HEK293 (cell line): ENCODE measurements around the gene ANKRD65.
"Not testable (repeated sequence)": the region's sequence is repeated elsewhere in the genome, so short reads cannot be mapped to it uniquely, and the experiment has no call there.

ENCODE experiments used
- CTCF ChIA-PET: fragments of 350-600 bp; formaldehyde crosslinking; extraction: SDS; loops from one replicate; lab custom pipeline; 2021; ENCODE audit warnings: antibody characterized with exemption; lab: Yijun Ruan, JAX
- POLR2A ChIA-PET: fragments of 300-600 bp; formaldehyde crosslinking; extraction: SDS; loops from one replicate; lab custom pipeline; 2020; ENCODE audit warnings: antibody characterized with exemption, inconsistent platforms; lab: Yijun Ruan, JAX
- H3K27ac ChIP-seq: fragments of 200-500 bp; sonication (Bioruptor generic); 2 replicates; pipeline ENCODE4 v1.5.1; 2014; ENCODE audit warnings: low read depth, low read length, control low read depth, inconsistent platforms; ENCODE audit errors: extremely low read depth
- H3K36me3 ChIP-seq, 2 experiments: fragments of 200-500 bp in 1 of 2; sonication (Bioruptor generic) in 1 of 2; 1 replicate in 1 of 2; 2 replicates in 1 of 2; pipeline ENCODE4 v1.5.1; 2014 to 2017; ENCODE audit warnings: inconsistent platforms in 2 of 2, low read length in 2 of 2; ENCODE audit not compliant: control insufficient read depth in 2 of 2, insufficient read depth in 1 of 2
- H3K4me1 ChIP-seq: fragments of 200-500 bp; sonication (Bioruptor generic); 2 replicates; pipeline ENCODE4 v1.5.1; 2014; ENCODE audit warnings: mild to moderate bottlenecking, low read length, inconsistent platforms; ENCODE audit not compliant: control insufficient read depth, insufficient read depth
- H3K4me3 ChIP-seq: 2 replicates; pipeline ENCODE4 v1.5.1; 2011; ENCODE audit warnings: low read depth, mild to moderate bottlenecking, control low read depth, low read length, moderate library complexity
- H3K9me3 ChIP-seq: fragments of 200-500 bp; sonication (Bioruptor generic); 2 replicates; pipeline ENCODE4 v1.5.1; 2014; ENCODE audit warnings: low read depth, low read length, inconsistent platforms; ENCODE audit not compliant: control insufficient read depth, insufficient read depth
- BCL11A ChIP-seq: fragments of 450-650 bp; formaldehyde crosslinking; IDR thresholded peaks from 2 replicates; pipeline ENCODE4 v1.5.1; 2016; ENCODE audit warnings: low read depth, missing biosample characterization, missing genetic modification characterization
- EGR2 ChIP-seq: fragments of 450-650 bp; formaldehyde crosslinking; IDR thresholded peaks from 2 replicates; pipeline ENCODE4 v1.5.1; 2016; ENCODE audit warnings: low read depth, missing biosample characterization, missing genetic modification characterization
- GFI1B ChIP-seq: fragments of 450-650 bp; formaldehyde crosslinking; IDR thresholded peaks from 2 replicates; pipeline ENCODE4 v1.5.1; 2016; ENCODE audit warnings: missing biosample characterization, missing genetic modification characterization
- GLIS1 ChIP-seq: fragments of 450-650 bp; formaldehyde crosslinking; IDR thresholded peaks from 2 replicates; pipeline ENCODE4 v1.5.1; 2016; ENCODE audit warnings: missing biosample characterization, missing genetic modification characterization
- KLF10 ChIP-seq: fragments of 450-650 bp; IDR thresholded peaks from 2 replicates; pipeline ENCODE4 v1.5.1; 2018; ENCODE audit warnings: missing biosample characterization, mild to moderate bottlenecking, missing genetic modification characterization
- PRDM1 ChIP-seq: fragments of 450-650 bp; formaldehyde crosslinking; IDR thresholded peaks from 2 replicates; pipeline ENCODE4; 2016; ENCODE audit warnings: missing biosample characterization, missing genetic modification characterization
- RBAK ChIP-seq: fragments of 450-650 bp; formaldehyde crosslinking; IDR thresholded peaks from 2 replicates; pipeline ENCODE4 v1.5.1; 2016; ENCODE audit warnings: missing biosample characterization, missing genetic modification characterization
- SP3 ChIP-seq: fragments of 450-650 bp; formaldehyde crosslinking; IDR thresholded peaks from 2 replicates; pipeline ENCODE4 v1.5.1; 2016; ENCODE audit warnings: missing biosample characterization, missing genetic modification characterization
- ZFHX2 ChIP-seq: fragments of 450-650 bp; formaldehyde crosslinking; conservative IDR thresholded peaks from 2 replicates; pipeline ENCODE4 v1.5.1; 2016; ENCODE audit warnings: missing biosample characterization, missing genetic modification characterization
- ZIC2 ChIP-seq: fragments of 450-650 bp; formaldehyde crosslinking; IDR thresholded peaks from 2 replicates; pipeline ENCODE4 v1.5.1; 2016; ENCODE audit warnings: missing biosample characterization, missing genetic modification characterization
- ZNF114 ChIP-seq: fragments of 450-650 bp; formaldehyde crosslinking; IDR thresholded peaks from 2 replicates; pipeline ENCODE4 v1.5.0; 2017; ENCODE audit warnings: missing biosample characterization, missing genetic modification characterization
- ZNF121 ChIP-seq: fragments of 450-650 bp; formaldehyde crosslinking; IDR thresholded peaks from 2 replicates; pipeline ENCODE4 v1.5.1; 2016; ENCODE audit warnings: missing biosample characterization, missing genetic modification characterization
- ZNF157 ChIP-seq: fragments of 450-650 bp; formaldehyde crosslinking; IDR thresholded peaks from 2 replicates; pipeline ENCODE4 v1.5.1; 2016; ENCODE audit warnings: missing biosample characterization, missing genetic modification characterization
- ZNF239 ChIP-seq: fragments of 450-650 bp; formaldehyde crosslinking; IDR thresholded peaks from 2 replicates; pipeline ENCODE4 v1.5.1; 2016; ENCODE audit warnings: missing biosample characterization, missing genetic modification characterization
- ZNF366 ChIP-seq: fragments of 450-650 bp; formaldehyde crosslinking; conservative IDR thresholded peaks from 2 replicates; pipeline ENCODE4 v1.5.1; 2016; ENCODE audit warnings: missing biosample characterization, missing genetic modification characterization
- ZNF433 ChIP-seq: fragments of 450-650 bp; formaldehyde crosslinking; IDR thresholded peaks from 2 replicates; pipeline ENCODE4 v1.5.1; 2016; ENCODE audit warnings: missing biosample characterization, missing genetic modification characterization, low read depth
- ZNF596 ChIP-seq: fragments of 450-650 bp; IDR thresholded peaks from 2 replicates; pipeline ENCODE4 v1.5.0; 2018; ENCODE audit warnings: missing biosample characterization, mild to moderate bottlenecking, missing genetic modification characterization, moderate library complexity
- ZNF791 ChIP-seq: fragments of 450-650 bp; formaldehyde crosslinking; IDR thresholded peaks from 2 replicates; pipeline ENCODE4 v1.5.1; 2016; ENCODE audit warnings: missing biosample characterization, missing genetic modification characterization
- TF ChIP-seq, protein P1 (sequence below): sonication (generic); formaldehyde crosslinking; IDR thresholded peaks from 2 replicates; pipeline ENCODE4 v1.8.1; 2022; ENCODE audit warnings: mild to moderate bottlenecking, moderate library complexity, missing genetic modification reagents

Gene ANKRD65

DNA sequence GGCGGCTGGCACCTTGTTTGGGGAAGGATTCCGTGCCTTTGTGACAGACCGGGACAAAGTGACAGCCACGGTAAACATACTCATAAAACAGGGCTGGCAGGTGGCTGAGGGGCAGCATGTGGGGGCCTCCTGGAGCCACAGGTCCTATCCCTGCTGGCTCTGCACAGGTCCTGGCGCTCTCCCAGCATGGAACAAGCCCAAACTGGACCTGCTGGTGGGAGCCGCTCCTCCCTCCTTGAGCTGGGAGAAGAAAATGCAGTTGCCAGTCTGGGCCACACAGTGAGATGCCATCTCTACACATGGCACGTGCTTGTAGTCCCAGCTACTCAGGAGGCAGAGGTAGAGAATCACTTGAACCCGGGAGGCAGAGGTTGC, 31.3 kb upstream of the ANKRD65 start:
- H3K36me3 ChIP-seq, POLR2A ChIA-PET, H3K4me3 ChIP-seq, H3K27ac ChIP-seq, H3K9me3 ChIP-seq, H3K4me1 ChIP-seq: not testable (repeated sequence)
- TF ChIP-seq GLIS1 (tag by site-specific recombination) (peak; percentile 64), ZIC2 (peak; percentile 83)
- CTCF ChIA-PET = interaction anchor here (1.0 kb wide), 1 partner anchor 12 kb away, joined by 4 read pairs; no protein-coding TSS in a partner anchor

DNA sequence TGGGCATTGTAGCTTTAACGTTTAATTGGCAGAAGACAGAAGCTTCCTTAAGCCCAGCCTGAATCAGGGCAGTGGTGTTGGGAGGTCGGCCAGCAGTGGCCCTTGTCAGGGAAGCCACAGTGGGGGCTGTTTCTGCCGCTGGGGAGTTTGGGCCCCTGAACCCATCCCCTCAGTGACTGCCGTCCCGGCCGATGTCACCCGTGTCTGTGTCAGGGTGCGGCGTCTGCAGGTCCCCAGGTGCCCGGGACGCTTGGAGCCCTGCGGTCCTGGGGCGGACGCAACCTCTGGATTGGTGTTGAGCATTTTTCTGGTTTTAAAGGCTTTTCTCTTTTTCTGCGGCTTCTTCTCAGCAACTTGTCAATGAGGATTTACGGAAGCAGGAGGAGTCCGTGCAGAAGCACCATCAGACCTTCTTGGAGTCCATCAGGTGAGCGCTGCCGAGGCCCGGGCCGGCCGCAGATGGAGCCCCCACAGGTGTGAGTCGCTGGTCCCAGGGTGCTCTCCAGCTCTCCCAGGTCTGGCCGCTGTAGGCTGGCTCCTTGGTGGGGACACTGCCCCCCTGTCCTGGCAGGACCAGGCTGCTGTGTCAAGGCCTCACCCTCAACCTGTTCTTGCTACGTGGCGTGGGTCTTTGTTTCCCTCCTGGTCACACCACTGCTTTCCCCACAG, 30.8 kb upstream of the ANKRD65 start:
- ChIA-PET CTCF (no interaction called here), POLR2A (no interaction called here)
- Histone ChIP-seq H3K4me3 (no peak overlapping the region), H3K27ac (no peak overlapping the region), H3K4me1 (no peaks in the 10 kb centered on the region), H3K36me3 (no peaks in the 10 kb centered on the region), H3K9me3 (no peaks in the 10 kb centered on the region)
- no peak for TF ChIP-seq KLF10
- no peak for TF ChIP-seq BCL11A (tag by site-specific recombination)
- TF ChIP-seq, protein P1, sequence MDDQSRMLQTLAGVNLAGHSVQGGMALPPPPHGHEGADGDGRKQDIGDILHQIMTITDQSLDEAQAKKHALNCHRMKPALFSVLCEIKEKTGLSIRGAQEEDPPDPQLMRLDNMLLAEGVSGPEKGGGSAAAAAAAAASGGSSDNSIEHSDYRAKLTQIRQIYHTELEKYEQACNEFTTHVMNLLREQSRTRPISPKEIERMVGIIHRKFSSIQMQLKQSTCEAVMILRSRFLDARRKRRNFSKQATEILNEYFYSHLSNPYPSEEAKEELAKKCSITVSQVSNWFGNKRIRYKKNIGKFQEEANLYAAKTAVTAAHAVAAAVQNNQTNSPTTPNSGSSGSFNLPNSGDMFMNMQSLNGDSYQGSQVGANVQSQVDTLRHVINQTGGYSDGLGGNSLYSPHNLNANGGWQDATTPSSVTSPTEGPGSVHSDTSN (CRISPR knock-in tag) = no peak
- TF ChIP-seq ZNF114 (tag by site-specific recombination) = no peak
- no peak for TF ChIP-seq ZNF239 (tag by site-specific recombination)
- no peak for TF ChIP-seq RBAK (tag by site-specific recombination)
- TF ChIP-seq ZNF121 (tag by site-specific recombination) = no peak
- TF ChIP-seq SP3 (tag by site-specific recombination) = no peak
- TF ChIP-seq ZNF791 (tag by site-specific recombination) = no peak
- no peak for TF ChIP-seq GFI1B (tag by site-specific recombination)

DNA sequence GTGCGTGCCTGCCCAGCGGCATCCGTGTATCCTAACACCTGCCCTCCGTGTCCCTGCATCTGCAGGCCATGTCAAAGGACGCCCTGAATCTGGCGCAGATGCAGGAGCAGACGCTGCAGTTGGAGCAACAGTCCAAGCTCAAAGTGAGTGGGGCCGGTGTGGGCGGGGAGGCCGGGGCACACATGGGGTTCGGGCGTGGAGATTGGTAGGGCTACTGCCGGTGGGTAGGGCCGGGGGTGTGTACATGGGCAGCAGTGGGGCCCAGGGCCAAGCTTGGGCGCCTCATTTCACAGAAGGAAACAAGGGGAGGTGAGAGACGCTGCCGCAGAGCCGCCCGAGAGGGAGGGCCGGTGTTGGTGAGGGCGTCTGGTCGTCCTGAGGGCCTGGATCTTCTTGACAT, 29.5 kb upstream of the ANKRD65 start:
- POLR2A ChIA-PET, H3K36me3 ChIP-seq, H3K4me3 ChIP-seq, H3K9me3 ChIP-seq, H3K4me1 ChIP-seq, H3K27ac ChIP-seq: not testable (repeated sequence)
- TF ChIP-seq EGR2 (tag by site-specific recombination) (peak; percentile 37), ZFHX2 (tag by site-specific recombination) (peak; percentile 25; the same call in 1 of the 2 replicates), ZNF157 (tag by site-specific recombination) (peak; percentile 63)
- CTCF ChIA-PET = interaction anchor here (0.6 kb wide), 1 partner anchor 48 kb away, joined by 3 read pairs; no protein-coding TSS in a partner anchor

DNA sequence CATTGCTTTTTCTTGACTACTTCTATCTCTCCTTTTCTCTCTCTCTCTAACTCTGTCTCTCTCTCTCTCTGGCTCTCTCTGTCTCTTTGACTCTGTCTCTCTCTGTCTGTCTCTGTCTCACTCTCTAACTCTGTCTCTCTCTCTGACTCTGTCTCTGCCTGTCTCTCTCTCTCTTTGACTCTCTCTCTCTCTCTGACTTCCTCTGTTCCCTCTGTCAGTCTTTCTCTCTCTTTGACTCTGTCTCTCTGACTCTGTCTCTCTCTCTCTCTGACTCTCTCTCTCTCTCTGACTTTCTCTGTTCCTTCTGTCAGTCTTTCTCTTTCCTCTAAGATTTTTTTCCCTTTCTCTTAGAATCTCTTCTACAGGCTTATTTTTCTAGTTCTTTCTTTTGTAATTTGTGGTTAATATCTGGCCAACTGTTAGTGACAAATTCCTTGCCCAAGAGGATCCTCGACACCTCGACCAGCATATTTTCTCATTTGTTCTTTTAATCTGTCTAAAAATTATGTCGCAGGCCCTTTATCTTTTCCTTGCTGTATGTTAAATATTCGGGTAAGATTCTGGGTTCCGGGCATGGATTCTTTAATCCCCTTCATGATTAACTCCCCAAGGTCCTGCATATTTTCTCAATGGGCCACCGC, 28.1 kb upstream of the ANKRD65 start, which contains the start of gene ATAD3C:
Gene ATAD3C, plus strand, starts transcription at position 591 of the 641 bp plus-strand sequence. CDS start 995 bp downstream, outside the sequence.
- ChIA-PET CTCF (interaction anchor here (0.7 to 0.8 kb wide), 2 partner anchors 8 to 58 kb away, joined by 3 read pairs; no protein-coding TSS in a partner anchor), POLR2A (no interaction called here)
- Histone ChIP-seq H3K4me1 (no peaks in the 10 kb centered on the region), H3K4me3 (no peak within 1 kb of the TSS), H3K36me3 (no peaks in the 10 kb centered on the region), H3K9me3 (no peaks in the 10 kb centered on the region), H3K27ac (no peak within 1 kb of the TSS)
- TF ChIP-seq ZNF433 (no peak), ZNF366 (tag by site-specific recombination) (peak; percentile 48; the same call in 1 of the 2 replicates), ZNF596 (peak; percentile 95), PRDM1 (peak; percentile 82; the same call in 1 of the 2 replicates)

DNA sequence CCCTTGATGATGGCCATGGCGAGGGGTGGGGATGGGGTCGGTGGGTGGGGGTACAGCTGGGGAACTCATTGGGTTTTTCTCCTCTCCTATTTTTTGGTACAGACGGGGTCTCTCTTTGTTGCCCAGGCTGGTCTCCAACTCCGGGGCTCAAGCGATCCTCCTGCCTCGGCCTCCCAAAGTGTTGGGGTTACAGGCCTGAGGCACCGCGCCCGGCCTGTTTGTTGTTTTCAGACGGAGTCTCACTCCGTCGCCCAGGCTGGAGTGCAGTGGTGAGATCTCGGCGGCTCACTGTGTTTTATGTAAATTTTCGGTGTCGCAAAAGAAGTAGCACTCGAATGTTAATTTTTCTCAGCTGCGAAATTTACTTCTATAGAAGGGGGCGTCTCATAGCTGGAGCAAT, 25.6 kb upstream of the ANKRD65 start:
- H3K4me1 ChIP-seq, H3K27ac ChIP-seq, H3K9me3 ChIP-seq, CTCF ChIA-PET, H3K36me3 ChIP-seq, H3K4me3 ChIP-seq: not testable (repeated sequence)
- POLR2A ChIA-PET = interaction anchor here (0.7 kb wide), 1 partner anchor 70 kb away, joined by 4 read pairs; no protein-coding TSS in a partner anchor
